Measurements from ENCODE around the gene TAOK2.

TAOK2 gene

DNA sequence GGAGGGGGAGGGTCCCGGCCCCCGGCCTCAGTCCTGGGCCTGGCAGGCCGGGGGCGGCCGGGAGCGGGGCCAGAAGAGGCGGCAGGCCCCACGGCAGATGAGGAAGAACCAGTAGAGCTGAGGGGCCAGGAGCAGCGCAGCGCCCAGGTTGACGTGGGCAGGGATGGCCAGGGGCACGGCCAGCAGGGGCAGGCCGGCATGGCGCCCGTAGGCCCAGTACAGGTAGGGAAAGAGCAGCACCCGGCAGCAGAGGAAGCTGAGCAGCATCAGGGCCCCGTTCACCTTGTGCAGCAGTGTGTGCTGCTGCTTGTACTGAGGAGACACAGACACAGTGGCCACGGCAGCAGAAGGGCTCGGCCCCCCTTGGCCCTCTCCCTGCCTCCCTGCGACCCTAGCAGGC is 51.5 kb downstream of the TAOK2 start:
- no peak for DNase-seq (ENCODE audit: low read depth)
- TF ChIP-seq, protein P1, sequence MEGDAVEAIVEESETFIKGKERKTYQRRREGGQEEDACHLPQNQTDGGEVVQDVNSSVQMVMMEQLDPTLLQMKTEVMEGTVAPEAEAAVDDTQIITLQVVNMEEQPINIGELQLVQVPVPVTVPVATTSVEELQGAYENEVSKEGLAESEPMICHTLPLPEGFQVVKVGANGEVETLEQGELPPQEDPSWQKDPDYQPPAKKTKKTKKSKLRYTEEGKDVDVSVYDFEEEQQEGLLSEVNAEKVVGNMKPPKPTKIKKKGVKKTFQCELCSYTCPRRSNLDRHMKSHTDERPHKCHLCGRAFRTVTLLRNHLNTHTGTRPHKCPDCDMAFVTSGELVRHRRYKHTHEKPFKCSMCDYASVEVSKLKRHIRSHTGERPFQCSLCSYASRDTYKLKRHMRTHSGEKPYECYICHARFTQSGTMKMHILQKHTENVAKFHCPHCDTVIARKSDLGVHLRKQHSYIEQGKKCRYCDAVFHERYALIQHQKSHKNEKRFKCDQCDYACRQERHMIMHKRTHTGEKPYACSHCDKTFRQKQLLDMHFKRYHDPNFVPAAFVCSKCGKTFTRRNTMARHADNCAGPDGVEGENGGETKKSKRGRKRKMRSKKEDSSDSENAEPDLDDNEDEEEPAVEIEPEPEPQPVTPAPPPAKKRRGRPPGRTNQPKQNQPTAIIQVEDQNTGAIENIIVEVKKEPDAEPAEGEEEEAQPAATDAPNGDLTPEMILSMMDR (IDR thresholded peaks at IDR 0.05; ENCODE audit: control insufficient read depth, insufficient read depth, low read depth, low read length, missing control alignments) = no peak
- no peak overlapping the region for H3K4me3 ChIP-seq (ENCODE audit: control insufficient read depth, low read depth, low read length)

DNA sequence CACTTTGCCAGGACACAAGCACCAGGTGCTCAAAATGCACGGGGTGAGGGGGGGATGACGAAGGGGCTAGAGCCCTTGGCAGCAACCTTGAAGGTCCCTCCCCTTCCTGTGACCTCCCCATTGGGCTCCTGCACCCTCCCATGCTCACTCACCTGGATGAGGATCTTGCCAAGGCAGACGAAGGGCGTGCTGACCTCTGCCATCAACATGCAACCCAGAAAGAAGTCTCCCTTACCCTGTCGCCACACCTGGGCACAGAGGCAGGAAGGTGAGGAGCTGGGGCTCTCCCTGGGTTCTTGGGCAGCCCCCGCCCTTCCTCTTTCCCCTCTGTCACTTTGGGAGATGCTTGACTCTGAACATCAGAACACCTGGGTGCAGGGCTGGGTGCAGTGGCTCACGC is 51.9 kb downstream of the TAOK2 start:
- TF ChIP-seq, protein P1 (IDR thresholded peaks at IDR 0.05; ENCODE audit: control insufficient read depth, insufficient read depth, low read depth, low read length, missing control alignments) = no peak
- no peak for DNase-seq (ENCODE audit: low read depth)
- H3K4me3 ChIP-seq (ENCODE audit: control insufficient read depth, low read depth, low read length) = no peak overlapping the region

DNA sequence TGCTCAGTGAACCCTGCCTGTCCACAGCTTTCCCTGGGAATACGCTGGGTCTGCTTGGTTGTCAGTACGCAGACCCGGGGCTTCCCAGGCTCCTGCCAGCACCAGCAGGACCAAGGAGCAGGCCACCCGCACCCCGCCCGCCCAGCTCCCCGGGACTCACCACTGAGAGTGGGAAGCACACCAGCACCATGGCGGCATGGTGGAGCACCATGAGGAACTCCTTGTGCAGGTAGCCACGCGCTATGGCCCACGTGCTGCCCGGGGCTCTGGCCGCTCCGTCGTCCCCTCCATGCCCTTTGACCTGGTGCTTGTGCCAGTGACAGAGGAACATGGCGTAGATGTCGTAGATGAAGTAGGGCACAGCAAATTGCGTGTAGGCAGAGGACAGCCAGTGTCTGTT is 52.8 kb downstream of the TAOK2 start:
- no peak overlapping the region for H3K4me3 ChIP-seq (ENCODE audit: control insufficient read depth, low read depth, low read length)
- TF ChIP-seq, protein P1 (IDR thresholded peaks at IDR 0.05; ENCODE audit: control insufficient read depth, insufficient read depth, low read depth, low read length, missing control alignments) = no peak
- DNase-seq (ENCODE audit: low read depth) = no peak

DNA sequence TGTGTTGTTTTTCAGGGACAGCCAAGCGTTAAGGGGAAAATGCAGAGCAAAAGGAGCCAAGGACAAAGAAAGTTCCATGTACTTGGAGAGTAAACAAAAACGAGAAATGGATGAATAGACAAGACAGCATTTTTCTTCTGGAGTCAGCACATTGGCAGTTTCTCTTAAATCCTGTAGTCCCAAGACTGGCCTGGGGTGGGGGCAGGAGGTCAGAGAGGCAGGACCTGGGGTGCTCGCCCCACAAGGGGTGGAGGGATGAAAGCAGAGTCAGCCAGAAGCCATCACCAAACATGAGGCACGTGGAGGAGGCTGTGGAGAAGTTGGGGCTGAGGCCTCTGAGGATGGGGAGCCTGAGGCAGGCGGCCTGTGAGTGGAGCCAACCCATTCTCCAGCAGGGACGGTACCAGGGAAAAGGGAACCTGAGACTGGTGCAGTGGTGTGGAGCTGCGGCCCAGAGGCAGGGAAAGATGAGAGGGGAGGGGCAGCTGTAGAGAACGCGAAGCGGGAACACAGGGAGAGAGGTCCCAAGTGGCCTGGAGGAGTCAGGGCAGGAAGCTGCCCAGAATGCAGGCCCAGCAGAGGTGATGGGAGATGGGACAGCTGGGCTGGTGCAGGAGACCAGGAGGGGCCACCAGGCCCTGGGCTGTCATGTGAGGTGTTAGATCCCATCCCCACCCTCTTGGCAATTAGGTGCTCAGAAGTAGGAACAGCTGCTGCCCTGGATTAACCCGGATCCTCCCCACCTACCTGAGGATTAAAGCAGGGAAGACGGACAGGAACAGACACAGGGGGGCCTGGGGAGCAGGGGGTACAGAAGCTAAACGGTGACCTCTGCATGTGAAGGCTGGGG is 54.1 kb downstream of the TAOK2 start:
- no peak for DNase-seq (ENCODE audit: low read depth)
- no peak overlapping the region for H3K4me3 ChIP-seq (ENCODE audit: control insufficient read depth, low read depth, low read length)
- TF ChIP-seq, protein P1 (IDR thresholded peaks at IDR 0.05; ENCODE audit: control insufficient read depth, insufficient read depth, low read depth, low read length, missing control alignments) = no peak

DNA sequence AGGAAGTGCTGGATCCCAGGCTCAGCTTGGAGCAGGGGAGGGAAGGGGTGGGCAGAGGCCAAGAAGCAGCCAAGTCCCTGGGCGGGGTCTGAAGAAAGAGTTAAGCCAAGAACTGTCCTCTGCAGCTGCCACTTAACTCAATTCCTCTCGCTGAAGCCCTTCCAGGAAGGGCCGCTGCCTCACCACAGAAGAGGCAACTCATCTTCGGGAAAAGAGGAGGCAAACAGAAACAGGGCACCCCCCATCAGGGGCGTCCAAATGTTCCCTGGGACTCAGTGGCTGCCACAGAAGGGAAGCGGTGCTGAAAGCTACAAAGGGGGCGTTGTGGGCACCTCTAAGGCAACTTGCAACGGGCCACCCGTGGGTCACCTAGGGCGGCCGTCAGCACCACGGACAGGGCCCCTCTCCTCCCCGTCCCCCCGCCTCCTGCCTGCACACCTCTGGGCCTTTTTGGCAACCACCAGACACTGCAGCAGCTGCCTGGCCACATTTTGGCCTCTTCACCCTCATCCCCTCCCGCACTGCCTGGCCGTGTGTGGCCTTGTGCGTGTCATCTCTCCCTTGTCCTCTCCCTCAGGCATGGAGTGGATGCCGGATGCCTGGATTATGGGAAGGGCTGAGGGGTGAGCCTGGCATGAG is 54.9 kb downstream of the TAOK2 start:
- TF ChIP-seq, protein P1 (IDR thresholded peaks at IDR 0.05; ENCODE audit: control insufficient read depth, insufficient read depth, low read depth, low read length, missing control alignments) = no peak
- no peak overlapping the region for H3K4me3 ChIP-seq (ENCODE audit: control insufficient read depth, low read depth, low read length)
- no peak for DNase-seq (ENCODE audit: low read depth)

DNA sequence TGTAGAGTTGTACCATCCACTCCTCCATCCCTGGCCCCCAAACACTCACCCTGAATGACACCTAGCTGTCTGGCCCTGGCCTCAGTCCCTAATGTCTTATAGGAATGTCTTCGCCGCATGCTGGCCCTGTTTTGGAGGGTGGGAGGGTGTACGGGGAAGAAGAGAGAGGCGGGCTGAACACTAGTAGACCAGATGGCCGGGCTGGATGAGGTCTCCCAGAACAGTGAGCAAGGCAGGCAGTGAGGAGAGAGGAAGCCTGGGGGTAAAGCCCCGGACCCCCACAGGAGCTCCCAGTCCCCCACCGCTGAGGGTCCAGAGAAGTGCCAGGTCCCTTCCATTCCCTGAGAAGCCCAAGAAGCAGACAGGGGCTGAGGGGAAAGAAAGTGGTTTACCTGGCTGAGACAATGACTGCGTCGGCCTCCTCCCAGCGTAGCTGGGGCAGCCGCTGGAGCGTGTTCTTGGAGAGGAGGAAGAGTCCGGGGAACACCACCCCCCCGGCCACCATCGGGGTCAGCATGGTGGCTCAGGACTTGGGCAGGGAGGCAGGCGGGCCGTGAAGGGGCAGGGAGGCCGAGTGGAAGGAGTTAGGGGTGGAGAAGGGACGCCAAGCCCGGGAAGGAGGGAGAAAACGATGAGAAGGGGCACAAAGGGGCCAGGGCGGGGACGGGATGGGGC is 56.5 kb downstream of the TAOK2 start:
- H3K4me3 ChIP-seq (ENCODE audit: control insufficient read depth, low read depth, low read length) = no peak overlapping the region
- no peak for DNase-seq (ENCODE audit: low read depth)
- TF ChIP-seq, protein P1 (IDR thresholded peaks at IDR 0.05; ENCODE audit: control insufficient read depth, insufficient read depth, low read depth, low read length, missing control alignments) = no peak

Data from AG09309 (cell line).